Measurements from ENCODE around the gene MTHFD2L.

The MTHFD2L gene

DNA sequence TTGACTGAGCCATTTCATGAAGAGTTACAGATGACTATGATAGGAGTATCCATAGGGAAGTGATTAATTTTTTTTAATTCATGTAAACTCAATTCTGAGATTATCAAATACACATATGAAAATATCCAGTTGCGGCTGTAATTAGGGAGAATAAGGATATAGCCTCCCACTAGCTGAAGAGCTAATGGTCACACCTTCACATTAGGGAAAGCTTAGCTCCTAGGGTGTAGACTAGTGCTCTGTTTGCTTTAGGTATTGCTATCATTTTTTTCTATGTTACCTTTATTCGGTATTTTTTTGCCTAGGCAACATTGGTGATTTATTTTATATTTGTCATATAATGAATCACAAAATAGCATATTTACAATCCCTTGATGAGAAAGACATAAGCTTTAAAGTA, 110.7 kb downstream of the MTHFD2L start:
- no peaks in the 10 kb centered on the region for H3K9me3 ChIP-seq (ENCODE audit: control insufficient read depth, insufficient read depth, low read depth, low read length)
- H3K27ac ChIP-seq (ENCODE audit: extremely low read depth, low read depth, low read length): no peak overlapping the region
- ChIA-PET POLR2A (no interaction called here), CTCF (no interaction called here)
- no peaks in the 10 kb centered on the region for H3K36me3 ChIP-seq (ENCODE audit: control insufficient read depth in 2 of 2, insufficient read depth in 1 of 2, low read length in 2 of 2)
- H3K4me3 ChIP-seq (ENCODE audit: low read depth, low read length): no peak overlapping the region
- TF ChIP-seq, protein P1, sequence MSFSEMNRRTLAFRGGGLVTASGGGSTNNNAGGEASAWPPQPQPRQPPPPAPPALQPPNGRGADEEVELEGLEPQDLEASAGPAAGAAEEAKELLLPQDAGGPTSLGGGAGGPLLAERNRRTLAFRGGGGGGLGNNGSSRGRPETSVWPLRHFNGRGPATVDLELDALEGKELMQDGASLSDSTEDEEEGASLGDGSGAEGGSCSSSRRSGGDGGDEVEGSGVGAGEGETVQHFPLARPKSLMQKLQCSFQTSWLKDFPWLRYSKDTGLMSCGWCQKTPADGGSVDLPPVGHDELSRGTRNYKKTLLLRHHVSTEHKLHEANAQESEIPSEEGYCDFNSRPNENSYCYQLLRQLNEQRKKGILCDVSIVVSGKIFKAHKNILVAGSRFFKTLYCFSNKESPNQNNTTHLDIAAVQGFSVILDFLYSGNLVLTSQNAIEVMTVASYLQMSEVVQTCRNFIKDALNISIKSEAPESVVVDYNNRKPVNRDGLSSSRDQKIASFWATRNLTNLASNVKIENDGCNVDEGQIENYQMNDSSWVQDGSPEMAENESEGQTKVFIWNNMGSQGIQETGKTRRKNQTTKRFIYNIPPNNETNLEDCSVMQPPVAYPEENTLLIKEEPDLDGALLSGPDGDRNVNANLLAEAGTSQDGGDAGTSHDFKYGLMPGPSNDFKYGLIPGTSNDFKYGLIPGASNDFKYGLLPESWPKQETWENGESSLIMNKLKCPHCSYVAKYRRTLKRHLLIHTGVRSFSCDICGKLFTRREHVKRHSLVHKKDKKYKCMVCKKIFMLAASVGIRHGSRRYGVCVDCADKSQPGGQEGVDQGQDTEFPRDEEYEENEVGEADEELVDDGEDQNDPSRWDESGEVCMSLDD (tag by site-specific recombination; IDR thresholded peaks at IDR 0.05): no peak
- no peak for TF ChIP-seq ZFP3 (tag by site-specific recombination; IDR thresholded peaks at IDR 0.05; ENCODE audit: low read depth)
- TF ChIP-seq GLIS2 (tag by site-specific recombination; IDR thresholded peaks at IDR 0.05): no peak
- H3K4me1 ChIP-seq (ENCODE audit: control insufficient read depth, insufficient read depth, low read length): no peaks in the 10 kb centered on the region

DNA sequence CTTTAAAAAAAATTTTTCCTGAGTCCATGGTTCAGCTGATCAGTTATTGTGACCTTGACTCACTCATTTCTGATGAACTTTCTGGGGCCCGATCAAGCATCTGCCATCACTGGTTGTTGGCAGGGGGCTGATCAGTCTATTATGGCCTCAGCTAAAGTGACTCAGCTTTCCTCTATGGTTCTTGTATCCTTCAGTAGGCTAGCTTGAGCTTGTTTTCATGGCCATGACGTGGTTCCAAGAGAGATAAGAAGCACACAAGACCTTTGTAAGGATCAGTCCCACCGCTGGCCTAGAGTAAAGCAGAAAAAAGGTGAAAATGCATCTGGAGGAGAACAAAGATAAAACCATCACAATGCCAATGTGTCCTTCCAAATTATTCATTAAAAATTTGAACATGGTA, 120.6 kb downstream of the MTHFD2L start:
- Histone ChIP-seq H3K4me1 (ENCODE audit: control insufficient read depth, insufficient read depth, low read length) (no peaks in the 10 kb centered on the region), H3K9me3 (ENCODE audit: control insufficient read depth, insufficient read depth, low read depth, low read length) (no peaks in the 10 kb centered on the region), H3K27ac (ENCODE audit: extremely low read depth, low read depth, low read length) (no peak overlapping the region), H3K36me3 (ENCODE audit: control insufficient read depth in 2 of 2, insufficient read depth in 1 of 2, low read length in 2 of 2) (no peaks in the 10 kb centered on the region), H3K4me3 (ENCODE audit: low read depth, low read length) (no peak overlapping the region)
- TF ChIP-seq KLF8 (tag by site-specific recombination; IDR thresholded peaks at IDR 0.05): no peak
- no peak for TF ChIP-seq ZNF501 (tag by site-specific recombination; IDR thresholded peaks at IDR 0.05)
- no peak for TF ChIP-seq ZBTB20 (tag by site-specific recombination; IDR thresholded peaks at IDR 0.05)
- no peak for TF ChIP-seq PRDM1 (tag by site-specific recombination; IDR thresholded peaks at IDR 0.05)
- no peak for TF ChIP-seq ZNF391 (tag by site-specific recombination; IDR thresholded peaks at IDR 0.05; ENCODE audit: borderline replicate concordance, low read depth)
- TF ChIP-seq, protein P2, sequence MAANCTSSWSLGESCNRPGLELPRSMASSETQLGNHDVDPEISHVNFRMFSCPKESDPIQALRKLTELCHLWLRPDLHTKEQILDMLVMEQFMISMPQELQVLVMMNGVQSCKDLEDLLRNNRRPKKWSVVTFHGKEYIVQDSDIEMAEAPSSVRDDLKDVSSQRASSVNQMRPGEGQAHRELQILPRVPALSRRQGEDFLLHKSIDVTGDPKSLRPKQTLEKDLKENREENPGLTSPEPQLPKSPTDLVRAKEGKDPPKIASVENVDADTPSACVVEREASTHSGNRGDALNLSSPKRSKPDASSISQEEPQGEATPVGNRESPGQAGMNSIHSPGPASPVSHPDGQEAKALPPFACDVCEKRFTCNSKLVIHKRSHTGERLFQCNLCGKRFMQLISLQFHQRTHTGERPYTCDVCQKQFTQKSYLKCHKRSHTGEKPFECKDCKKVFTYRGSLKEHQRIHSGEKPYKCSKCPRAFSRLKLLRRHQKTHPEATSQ (tag by site-specific recombination; IDR thresholded peaks at IDR 0.05): no peak
- TF ChIP-seq ZNF366 (tag by site-specific recombination; conservative IDR thresholded peaks at IDR 0.05): no peak
- TF ChIP-seq FEZF1 (tag by site-specific recombination; IDR thresholded peaks at IDR 0.05): no peak
- no peak for TF ChIP-seq ZNF184 (tag by site-specific recombination; IDR thresholded peaks at IDR 0.05)
- TF ChIP-seq ZNF555 (tag by site-specific recombination; conservative IDR thresholded peaks at IDR 0.05): no peak
- no peak for TF ChIP-seq ZNF624 (tag by site-specific recombination; IDR thresholded peaks at IDR 0.05)
- no peak for TF ChIP-seq SCRT2 (tag by site-specific recombination; IDR thresholded peaks at IDR 0.05)
- TF ChIP-seq, protein P3, sequence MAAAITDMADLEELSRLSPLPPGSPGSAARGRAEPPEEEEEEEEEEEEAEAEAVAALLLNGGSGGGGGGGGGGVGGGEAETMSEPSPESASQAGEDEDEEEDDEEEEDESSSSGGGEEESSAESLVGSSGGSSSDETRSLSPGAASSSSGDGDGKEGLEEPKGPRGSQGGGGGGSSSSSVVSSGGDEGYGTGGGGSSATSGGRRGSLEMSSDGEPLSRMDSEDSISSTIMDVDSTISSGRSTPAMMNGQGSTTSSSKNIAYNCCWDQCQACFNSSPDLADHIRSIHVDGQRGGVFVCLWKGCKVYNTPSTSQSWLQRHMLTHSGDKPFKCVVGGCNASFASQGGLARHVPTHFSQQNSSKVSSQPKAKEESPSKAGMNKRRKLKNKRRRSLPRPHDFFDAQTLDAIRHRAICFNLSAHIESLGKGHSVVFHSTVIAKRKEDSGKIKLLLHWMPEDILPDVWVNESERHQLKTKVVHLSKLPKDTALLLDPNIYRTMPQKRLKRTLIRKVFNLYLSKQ (tag by site-specific recombination; IDR thresholded peaks at IDR 0.05; ENCODE audit: borderline replicate concordance): no peak
- TF ChIP-seq SP7 (tag by site-specific recombination; IDR thresholded peaks at IDR 0.05): no peak
- TF ChIP-seq ZIC2 (tag by site-specific recombination; IDR thresholded peaks at IDR 0.05): no peak
- no peak for TF ChIP-seq ZNF174 (tag by site-specific recombination; IDR thresholded peaks at IDR 0.05)
- TF ChIP-seq ZNF211 (tag by site-specific recombination; IDR thresholded peaks at IDR 0.05; ENCODE audit: low read depth): no peak
- no peak for TF ChIP-seq ZFP3 (tag by site-specific recombination; IDR thresholded peaks at IDR 0.05; ENCODE audit: low read depth)
- ChIA-PET CTCF (interaction anchor here (1.2 kb wide), 1 partner anchor 50 kb away, joined by 3 read pairs; no protein-coding TSS in a partner anchor), POLR2A (no interaction called here)
